Measurements from ENCODE around the gene DDX54. TPM values are rescaled to one million over a fixed set of nuclear protein-coding genes. Genes with fewer than 3 reads are reported as not detected.

Gene DDX54
- total RNA-seq, 1 donor from 2014 or later, result 34.7 TPM

DNA sequence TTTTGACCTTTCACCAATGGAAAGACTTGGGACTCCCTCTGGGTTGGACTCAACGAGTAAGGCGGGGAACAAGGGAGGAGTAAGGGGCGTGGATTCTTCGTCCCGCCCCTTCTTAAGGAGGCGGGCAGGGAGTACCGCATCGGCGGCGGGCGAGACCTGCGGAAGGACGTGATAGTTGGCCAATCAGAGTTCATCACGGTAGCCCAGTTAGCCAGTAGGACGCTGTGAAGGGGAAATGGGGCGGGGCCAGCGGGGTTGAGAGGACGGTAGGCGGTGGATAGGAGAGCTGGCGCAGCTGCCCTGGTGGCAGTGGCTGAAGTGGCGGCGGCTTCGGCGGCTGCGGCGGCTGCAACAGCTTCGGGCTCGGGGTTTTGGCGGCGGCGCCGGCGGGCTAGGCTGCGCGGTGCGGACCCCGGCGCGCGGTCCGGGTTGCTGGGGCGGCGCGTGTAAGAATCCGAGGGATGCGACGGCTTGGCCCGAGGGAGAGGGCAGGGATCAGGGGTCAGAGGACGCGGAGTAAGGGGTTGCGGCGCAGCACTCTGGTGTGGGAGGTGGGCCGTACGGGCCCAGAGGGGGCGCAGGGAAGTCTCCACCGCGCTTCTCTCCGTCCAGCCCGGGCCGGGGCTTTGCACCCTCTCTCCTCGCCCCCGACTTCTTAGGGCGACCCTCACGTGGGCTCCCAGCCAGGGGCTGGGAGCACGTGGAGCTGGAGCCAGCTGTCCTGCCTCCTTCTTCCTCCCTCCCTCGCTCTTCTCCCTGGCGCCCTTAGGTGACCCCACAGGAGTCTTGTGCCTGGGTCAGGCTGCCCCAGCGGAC is 36.1 kb upstream of the DDX54 start, which contains the start of gene TPCN1:
Gene TPCN1, plus strand, starts transcription at position 284 of the 816 bp plus-strand sequence. CDS start 5,389 bp downstream, outside the sequence.
- DNase-seq, result peak; percentile 100
- Histone ChIP-seq H3K4me3 (peak within 1 kb of the TSS; percentile 97), H3K27ac (replicated peaks) (peak within 1 kb of the TSS; percentile 99), H3K9me3 (replicated peaks) (no peaks in the 10 kb centered on the region), H3K27me3 (ENCODE audit: low read depth) (no peaks in the 10 kb centered on the region), H3K4me1 (peaks cover 60% of the 10 kb centered on the region), H3K36me3 (peaks cover 3% of the 10 kb centered on the region)
- TF ChIP-seq, protein P1, sequence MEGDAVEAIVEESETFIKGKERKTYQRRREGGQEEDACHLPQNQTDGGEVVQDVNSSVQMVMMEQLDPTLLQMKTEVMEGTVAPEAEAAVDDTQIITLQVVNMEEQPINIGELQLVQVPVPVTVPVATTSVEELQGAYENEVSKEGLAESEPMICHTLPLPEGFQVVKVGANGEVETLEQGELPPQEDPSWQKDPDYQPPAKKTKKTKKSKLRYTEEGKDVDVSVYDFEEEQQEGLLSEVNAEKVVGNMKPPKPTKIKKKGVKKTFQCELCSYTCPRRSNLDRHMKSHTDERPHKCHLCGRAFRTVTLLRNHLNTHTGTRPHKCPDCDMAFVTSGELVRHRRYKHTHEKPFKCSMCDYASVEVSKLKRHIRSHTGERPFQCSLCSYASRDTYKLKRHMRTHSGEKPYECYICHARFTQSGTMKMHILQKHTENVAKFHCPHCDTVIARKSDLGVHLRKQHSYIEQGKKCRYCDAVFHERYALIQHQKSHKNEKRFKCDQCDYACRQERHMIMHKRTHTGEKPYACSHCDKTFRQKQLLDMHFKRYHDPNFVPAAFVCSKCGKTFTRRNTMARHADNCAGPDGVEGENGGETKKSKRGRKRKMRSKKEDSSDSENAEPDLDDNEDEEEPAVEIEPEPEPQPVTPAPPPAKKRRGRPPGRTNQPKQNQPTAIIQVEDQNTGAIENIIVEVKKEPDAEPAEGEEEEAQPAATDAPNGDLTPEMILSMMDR (IDR thresholded peaks at IDR 0.05; ENCODE audit: borderline replicate concordance), result peak; percentile 32
- intact Hi-C loops (cut with micrococcal nuclease), result no loop called here

DNA sequence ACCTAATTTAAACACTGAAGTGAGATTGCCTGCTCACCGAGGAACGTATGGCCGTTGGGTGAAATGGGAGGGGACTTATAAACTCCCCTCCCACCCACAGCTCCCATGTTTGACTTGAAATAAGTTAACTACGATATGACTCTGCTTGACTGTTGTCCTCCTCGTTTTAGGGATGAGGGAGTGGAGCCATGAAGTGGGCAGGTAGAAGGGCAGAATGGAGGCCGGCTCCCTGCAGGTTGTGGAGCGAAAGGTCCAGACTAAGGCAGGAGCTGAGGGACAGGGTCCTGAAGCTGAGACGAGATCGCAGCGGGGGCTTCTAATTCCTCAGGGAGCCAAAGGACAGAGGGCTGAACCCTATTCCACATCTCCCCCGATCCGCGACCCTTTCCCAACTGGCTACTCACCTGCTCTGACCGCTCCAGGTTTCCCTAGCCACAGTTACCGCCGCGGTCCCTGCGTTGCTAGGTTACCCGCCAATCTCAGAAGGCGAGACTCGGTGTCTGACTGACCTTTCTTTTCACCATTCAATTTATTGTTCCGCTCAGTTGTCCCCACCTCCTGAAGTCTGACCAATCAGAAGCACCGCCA is 35.4 kb upstream of the DDX54 start:
- Histone ChIP-seq H3K4me1 (peaks cover 60% of the 10 kb centered on the region), H3K27ac (replicated peaks) (peak overlapping the region; percentile 44), H3K9me3 (replicated peaks) (no peaks in the 10 kb centered on the region), H3K27me3 (ENCODE audit: low read depth) (no peaks in the 10 kb centered on the region), H3K4me3 (peak overlapping the region; percentile 97), H3K36me3 (peaks cover under 1% of the 10 kb centered on the region)
- TF ChIP-seq, protein P1 (IDR thresholded peaks at IDR 0.05; ENCODE audit: borderline replicate concordance), result no peak
- intact Hi-C loops (cut with micrococcal nuclease), result no loop called here
- DNase-seq, result no peak

DNA sequence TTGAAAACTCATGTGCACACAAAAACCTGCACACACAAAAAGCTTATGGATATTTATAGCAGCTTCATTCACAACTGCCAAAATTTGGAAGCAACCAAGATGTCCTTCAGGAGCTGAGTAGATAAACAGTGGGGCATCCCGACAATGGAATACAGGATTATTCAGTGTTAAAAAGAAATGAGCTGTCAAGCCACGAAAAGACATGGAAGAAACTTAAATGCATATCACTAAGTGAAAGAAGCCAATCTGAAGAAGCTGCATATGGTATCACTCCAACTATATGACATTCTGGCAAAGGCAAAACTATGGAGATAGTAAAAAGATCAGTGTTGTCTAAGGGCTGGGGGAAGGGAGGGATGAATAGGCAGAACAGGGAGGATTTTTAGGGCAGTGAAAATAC is 30.7 kb upstream of the DDX54 start:
- Histone ChIP-seq H3K4me3 (no peak overlapping the region), H3K4me1 (peaks cover 42% of the 10 kb centered on the region), H3K27ac (replicated peaks) (peak overlapping the region; percentile 0), H3K27me3 (ENCODE audit: low read depth) (no peaks in the 10 kb centered on the region), H3K36me3 (no peaks in the 10 kb centered on the region), H3K9me3 (replicated peaks) (no peaks in the 10 kb centered on the region)
- TF ChIP-seq, protein P1 (IDR thresholded peaks at IDR 0.05; ENCODE audit: borderline replicate concordance), result no peak
- DNase-seq, result no peak
- intact Hi-C loops (cut with micrococcal nuclease), result no loop called here

DNA sequence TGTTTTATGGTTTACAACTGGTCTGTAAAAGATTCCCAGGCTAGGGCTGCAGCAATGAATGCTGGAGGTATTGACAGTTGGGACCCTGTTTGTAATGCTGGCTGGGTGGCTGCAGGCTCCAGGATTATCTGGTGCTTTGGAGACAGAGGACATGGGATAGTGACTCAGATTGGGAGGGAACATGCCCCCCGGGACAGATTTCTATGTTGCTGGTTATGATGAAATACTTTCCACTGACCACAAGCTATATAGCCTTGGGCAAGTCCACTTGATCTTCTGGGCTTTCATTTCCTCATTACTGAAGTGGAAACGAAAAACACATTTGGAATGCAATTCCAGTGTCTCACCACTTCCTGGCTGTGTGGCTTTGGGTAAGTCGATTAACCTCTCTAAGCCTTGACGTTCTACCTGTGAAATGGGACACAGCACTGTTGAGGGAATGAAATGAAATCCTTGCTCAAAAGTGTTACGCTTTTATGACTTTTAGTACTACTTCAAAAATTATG is 29.7 kb upstream of the DDX54 start:
- intact Hi-C loops (cut with micrococcal nuclease), result no loop called here
- H3K36me3 ChIP-seq, result no peaks in the 10 kb centered on the region
- peak overlapping the region; percentile 64 for H3K27ac ChIP-seq (replicated peaks)
- no peaks in the 10 kb centered on the region for H3K27me3 ChIP-seq (ENCODE audit: low read depth)
- H3K4me3 ChIP-seq, result no peak overlapping the region
- peaks cover 34% of the 10 kb centered on the region for H3K4me1 ChIP-seq
- DNase-seq, result peak; percentile 67
- H3K9me3 ChIP-seq (replicated peaks), result no peaks in the 10 kb centered on the region
- TF ChIP-seq, protein P1 (IDR thresholded peaks at IDR 0.05; ENCODE audit: borderline replicate concordance), result peak; percentile 18

DNA sequence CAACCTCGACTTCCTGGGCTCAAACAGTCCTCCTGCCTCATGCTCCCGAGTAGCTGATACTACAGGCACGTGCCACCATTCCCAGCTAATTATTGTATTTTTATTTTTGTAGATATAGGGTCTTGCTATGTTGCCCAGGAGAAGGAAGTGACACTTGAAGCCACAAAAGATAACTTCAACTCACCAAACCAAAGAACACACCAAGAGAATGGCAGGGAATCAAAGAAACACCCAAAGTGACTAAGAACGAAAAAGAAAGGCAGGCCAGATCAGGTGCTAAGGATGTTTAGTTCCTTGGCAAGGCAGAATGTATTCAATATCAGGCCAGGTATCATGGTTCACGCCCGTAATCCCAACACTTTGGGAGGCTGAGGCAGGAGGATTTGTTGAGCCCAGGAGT is 25.9 kb upstream of the DDX54 start:
- no peak overlapping the region for H3K27ac ChIP-seq (replicated peaks)
- H3K27me3 ChIP-seq (ENCODE audit: low read depth), result no peaks in the 10 kb centered on the region
- H3K4me3 ChIP-seq, result no peak overlapping the region
- H3K9me3 ChIP-seq (replicated peaks), result no peaks in the 10 kb centered on the region
- DNase-seq, result no peak
- peaks cover 45% of the 10 kb centered on the region for H3K4me1 ChIP-seq
- intact Hi-C loops (cut with micrococcal nuclease), result no loop called here
- no peaks in the 10 kb centered on the region for H3K36me3 ChIP-seq
- TF ChIP-seq, protein P1 (IDR thresholded peaks at IDR 0.05; ENCODE audit: borderline replicate concordance), result no peak
